HEK293T (cell line): ENCODE data around the gene RRAGC.
A peak's percentile ranks its signal among the peaks of the same experiment; 100 is the strongest.

Experiments
- BHLHE40 ChIP-seq: fragments of 450-650 bp; IDR thresholded peaks from 2 replicates; pipeline ENCODE4 v1.6.1; 2016; ENCODE audit warnings: mild to moderate bottlenecking, moderate library complexity, borderline replicate concordance
- L3MBTL2 ChIP-seq: fragments of 450-650 bp; conservative IDR thresholded peaks from 2 replicates; pipeline ENCODE4 v1.6.1; 2016; ENCODE audit warnings: mild to moderate bottlenecking
- SP1 ChIP-seq: fragments of 450-650 bp; IDR thresholded peaks from 2 replicates; pipeline ENCODE4 v1.6.1; 2017
- TARDBP ChIP-seq: fragments of 450-650 bp; IDR thresholded peaks from 2 replicates; pipeline ENCODE4 v1.6.1; 2016

- TF ChIP-seq SP1 (no peak), BHLHE40 (no peak), TARDBP (no peak), L3MBTL2 (peak; percentile 48)
Measured at GRCh38 chr1:38859561-38860453, at the start of gene RRAGC.
